Measurements from ENCODE around the gene BTBD19. TPM values are rescaled to one million over a fixed set of nuclear protein-coding genes. Genes with fewer than 3 reads are reported as not detected.

Gene BTBD19
- total and polyA plus RNA-seq, 2 of the 4 experiments (the other 2 are of a cell fraction) = 0.90 to 17.2 TPM

- TF ChIP-seq ELK1 (IDR thresholded peaks at IDR 0.05; ENCODE audit: borderline replicate concordance, low read depth, low read length) (no peak), RCOR1 (IDR thresholded peaks at IDR 0.05; ENCODE audit: insufficient replicate concordance, low read length) (no peak)
These were observed 12.3 kb downstream of the BTBD19 start (continued) for GRCh38 chr1:44820328-44821239.

Data from IMR-90 (cell line).